NB4 (cell line): Measurements from ENCODE around the gene IRS2.
A peak's percentile ranks its signal among the peaks of the same experiment; 100 is the strongest.

Source experiments
- DNase-seq: peaks from one replicate; pipeline ENCODE4 v3.0.0; 2010; ENCODE audit warnings: low read depth
- H3K4me3 ChIP-seq: one replicate; pipeline ENCODE4 v1.5.1; 2011; ENCODE audit warnings: mild to moderate bottlenecking, low read depth, low read length, moderate library complexity
- CTCF ChIP-seq: IDR thresholded peaks from one replicate; pipeline ENCODE4 v1.5.1; 2012; ENCODE audit warnings: low read depth, low read length
- MAX ChIP-seq: IDR thresholded peaks from 2 replicates; pipeline ENCODE4 v1.6.1; 2011; ENCODE audit warnings: low read depth, low read length
- MYC ChIP-seq: IDR thresholded peaks from 2 replicates; pipeline ENCODE4 v1.6.1; 2011; ENCODE audit warnings: low read depth, low read length
- POLR2A ChIP-seq: IDR thresholded peaks from 2 replicates; pipeline ENCODE4 v1.6.1; 2011; ENCODE audit warnings: mild to moderate bottlenecking; ENCODE audit not compliant: insufficient read length; ENCODE audit errors: extremely low read depth

Gene IRS2

GRCh38 chr13:109804654-109805053 lies 18.3 kb upstream of the IRS2 start:
- peak; percentile 16 for DNase-seq
- TF ChIP-seq CTCF (no peak), MYC (no peak), MAX (no peak)
- H3K4me3 ChIP-seq, result no peak overlapping the region

GRCh38 chr13:109803825-109804224 lies 17.4 kb upstream of the IRS2 start:
- no peak overlapping the region for H3K4me3 ChIP-seq
- TF ChIP-seq MAX (no peak), POLR2A (no peak), CTCF (no peak), MYC (no peak)
- DNase-seq, result no peak

- H3K4me3 ChIP-seq, result no peak overlapping the region
- DNase-seq, result no peak
- no peak for TF ChIP-seq CTCF
- TF ChIP-seq POLR2A, result no peak
- TF ChIP-seq MAX, result no peak
- TF ChIP-seq MYC, result no peak
These were observed 16.6 kb upstream of the IRS2 start for GRCh38 chr13:109802936-109803335.

- DNase-seq, result no peak
- H3K4me3 ChIP-seq, result no peak overlapping the region
- TF ChIP-seq CTCF (no peak), MAX (no peak), POLR2A (no peak), MYC (no peak)
These were observed 8.6 kb upstream of the IRS2 start for GRCh38 chr13:109795011-109795410.

GRCh38 chr13:109794095-109794494 lies 7.7 kb upstream of the IRS2 start:
- no peak for TF ChIP-seq POLR2A
- TF ChIP-seq MAX, result no peak
- no peak for TF ChIP-seq CTCF
- TF ChIP-seq MYC, result no peak; the same call in 1 of the 2 replicates
- DNase-seq, result no peak

More at GRCh38 chr13:109794095-109794494, 7.7 kb upstream of the IRS2 start:
- no peak overlapping the region for H3K4me3 ChIP-seq
